Erythroblast (primary cell): ENCODE measurements around the gene SPEG.

Experiments
- GATA1 ChIP-seq: IDR thresholded peaks from 2 replicates; pipeline ENCODE4 v1.6.1; 2011; ENCODE audit warnings: low read depth, mild to moderate bottlenecking, control low read depth, low read length, moderate library complexity
- POLR2A ChIP-seq: IDR thresholded peaks from 2 replicates; pipeline ENCODE4 v1.6.1; 2011; ENCODE audit warnings: mild to moderate bottlenecking, low read length

- TF ChIP-seq POLR2A (no peak), GATA1 (no peak)
Observed at GRCh38 chr2:219437690-219438206, 3.1 kb downstream of the SPEG start.
